ENCODE data around the gene PARP1. TPM values are rescaled to one million over a fixed set of nuclear protein-coding genes. Genes with fewer than 3 reads are reported as not detected.

Gene PARP1
- total RNA-seq, 1 experiment from 2014 or later = 127 TPM

DNA sequence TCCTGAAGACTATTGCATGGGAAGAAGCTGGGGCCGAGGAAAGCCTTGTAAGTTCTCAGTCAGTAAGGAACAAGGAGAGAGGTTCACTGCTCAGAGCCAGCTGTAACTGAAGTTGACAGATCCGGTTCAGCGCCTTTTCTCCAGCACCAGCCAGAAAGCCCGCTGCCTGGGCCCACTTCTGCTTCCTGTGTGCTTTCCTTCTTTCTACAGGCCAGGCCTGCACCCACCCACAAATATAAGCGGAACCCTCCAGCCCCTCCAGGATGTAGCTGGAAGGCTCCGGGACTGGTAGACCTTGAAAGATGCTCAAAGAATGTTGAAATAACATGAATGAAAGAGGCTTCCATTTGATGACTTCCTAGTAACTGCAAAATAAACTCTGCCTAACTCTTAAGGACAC is 38.8 kb downstream of the PARP1 start:
- DNase-seq (ENCODE audit: low read depth, low spot score) (no peak), ATAC-seq (no peak)
- Histone ChIP-seq H3K4me1 (ENCODE audit: control insufficient read depth, insufficient read depth, low read length) (no peaks in the 10 kb centered on the region), H3K36me3 (ENCODE audit: control insufficient read depth, insufficient read depth, low read length) (peaks cover 22% of the 10 kb centered on the region), H3K9me3 (ENCODE audit: control insufficient read depth, insufficient read depth, low read depth, low read length) (no peaks in the 10 kb centered on the region), H3K27ac (ENCODE audit: low read length) (no peak overlapping the region), H3K27me3 (ENCODE audit: control insufficient read depth, insufficient read depth, low read length) (no peaks in the 10 kb centered on the region), H3K4me3 (ENCODE audit: low read depth in 2 of 2, low read length in 2 of 2) (no peak overlapping the region)
- TF ChIP-seq SIN3A (IDR thresholded peaks at IDR 0.05; ENCODE audit: borderline replicate concordance, insufficient read depth, low read depth, low read length) = no peak
- no peak for TF ChIP-seq POLR2AphosphoS5 (IDR thresholded peaks at IDR 0.05; ENCODE audit: low read depth, low read length)
- no peak for TF ChIP-seq TCF7L2 (IDR thresholded peaks at IDR 0.05; ENCODE audit: low read depth, low read length)
- TF ChIP-seq, protein P1, sequence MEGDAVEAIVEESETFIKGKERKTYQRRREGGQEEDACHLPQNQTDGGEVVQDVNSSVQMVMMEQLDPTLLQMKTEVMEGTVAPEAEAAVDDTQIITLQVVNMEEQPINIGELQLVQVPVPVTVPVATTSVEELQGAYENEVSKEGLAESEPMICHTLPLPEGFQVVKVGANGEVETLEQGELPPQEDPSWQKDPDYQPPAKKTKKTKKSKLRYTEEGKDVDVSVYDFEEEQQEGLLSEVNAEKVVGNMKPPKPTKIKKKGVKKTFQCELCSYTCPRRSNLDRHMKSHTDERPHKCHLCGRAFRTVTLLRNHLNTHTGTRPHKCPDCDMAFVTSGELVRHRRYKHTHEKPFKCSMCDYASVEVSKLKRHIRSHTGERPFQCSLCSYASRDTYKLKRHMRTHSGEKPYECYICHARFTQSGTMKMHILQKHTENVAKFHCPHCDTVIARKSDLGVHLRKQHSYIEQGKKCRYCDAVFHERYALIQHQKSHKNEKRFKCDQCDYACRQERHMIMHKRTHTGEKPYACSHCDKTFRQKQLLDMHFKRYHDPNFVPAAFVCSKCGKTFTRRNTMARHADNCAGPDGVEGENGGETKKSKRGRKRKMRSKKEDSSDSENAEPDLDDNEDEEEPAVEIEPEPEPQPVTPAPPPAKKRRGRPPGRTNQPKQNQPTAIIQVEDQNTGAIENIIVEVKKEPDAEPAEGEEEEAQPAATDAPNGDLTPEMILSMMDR (IDR thresholded peaks at IDR 0.05) = no peak
- no peak for TF ChIP-seq REST (IDR thresholded peaks at IDR 0.05; ENCODE audit: insufficient read depth in 1 of 2, low read depth in 2 of 2, low read length in 1 of 2)
- in situ Hi-C loops (cut with HindIII; ENCODE audit: low pct_unique_long_range_greater_than_20kb, low sequenced_read_pairs) (no loop called here), intact Hi-C loops (cut with micrococcal nuclease; ENCODE audit: unreplicated experiment) (no loop called here)
- BruUV-seq (replicated peaks) = no TSS peak
- ChIA-PET CTCF (no interaction called here), POLR2A (no interaction called here)

- ATAC-seq (no peak), DNase-seq (ENCODE audit: low read depth, low spot score) (no peak)
- H3K27ac ChIP-seq (ENCODE audit: low read length) = no peak overlapping the region
- intact Hi-C loops (cut with micrococcal nuclease; ENCODE audit: unreplicated experiment) = no loop called here
- ChIA-PET POLR2A (no interaction called here), CTCF (no interaction called here)
- H3K4me3 ChIP-seq (ENCODE audit: low read depth in 2 of 2, low read length in 2 of 2) = no peak overlapping the region
- in situ Hi-C loops (cut with HindIII; ENCODE audit: low pct_unique_long_range_greater_than_20kb, low sequenced_read_pairs) = no loop called here
- TF ChIP-seq, protein P1 (IDR thresholded peaks at IDR 0.05) = no peak
- TF ChIP-seq POLR2AphosphoS5 (IDR thresholded peaks at IDR 0.05; ENCODE audit: low read depth, low read length) (no peak), SIN3A (IDR thresholded peaks at IDR 0.05; ENCODE audit: borderline replicate concordance, insufficient read depth, low read depth, low read length) (no peak), REST (IDR thresholded peaks at IDR 0.05; ENCODE audit: insufficient read depth in 1 of 2, low read depth in 2 of 2, low read length in 1 of 2) (no peak), TCF7L2 (IDR thresholded peaks at IDR 0.05; ENCODE audit: low read depth, low read length) (no peak)
- H3K4me1 ChIP-seq (ENCODE audit: control insufficient read depth, insufficient read depth, low read length) = no peaks in the 10 kb centered on the region
- no TSS peak for BruUV-seq (replicated peaks)
- H3K9me3 ChIP-seq (ENCODE audit: control insufficient read depth, insufficient read depth, low read depth, low read length) = no peaks in the 10 kb centered on the region
- peaks cover 23% of the 10 kb centered on the region for H3K36me3 ChIP-seq (ENCODE audit: control insufficient read depth, insufficient read depth, low read length)
- no peaks in the 10 kb centered on the region for H3K27me3 ChIP-seq (ENCODE audit: control insufficient read depth, insufficient read depth, low read length)
Observed at GRCh38 chr1:226366290-226366689, 41.6 kb downstream of the PARP1 start.
